Nephron progenitor cell (in vitro differentiated cells): ENCODE measurements around the gene TTLL11.
"Not testable (repeated sequence)": the region's sequence is repeated elsewhere in the genome, so short reads cannot be mapped to it uniquely, and the experiment has no call there.

Experiments
- DNase-seq: peaks from one replicate; pipeline ENCODE4 v3.0.0; 2021
- H3K27ac Mint-ChIP-seq: 2 replicates; pipeline ENCODE4 v1.8.0; 2021; ENCODE audit warnings: mild to moderate bottlenecking, moderate library complexity, mixed read lengths
- H3K27me3 Mint-ChIP-seq: 2 replicates; pipeline ENCODE4 v1.8.0; 2021; ENCODE audit warnings: mild to moderate bottlenecking, low read depth, mixed read lengths; ENCODE audit not compliant: poor library complexity
- H3K36me3 Mint-ChIP-seq: 2 replicates; pipeline ENCODE4 v1.8.0; 2021; ENCODE audit warnings: low read depth, mixed read lengths
- H3K4me1 Mint-ChIP-seq: 2 replicates; pipeline ENCODE4 v1.8.0; 2021; ENCODE audit warnings: mixed read lengths
- H3K4me3 Mint-ChIP-seq: 2 replicates; pipeline ENCODE4 v1.8.0; 2021; ENCODE audit warnings: mild to moderate bottlenecking, moderate library complexity, mixed read lengths
- H3K9me3 Mint-ChIP-seq: 2 replicates; pipeline ENCODE4 v1.8.0; 2021; ENCODE audit warnings: mild to moderate bottlenecking, moderate library complexity, mixed read lengths
- TF ChIP-seq, protein P1 (sequence below): fragments of 200-600 bp; sonication (generic); IDR thresholded peaks from 2 replicates; pipeline ENCODE4 v1.5.0; 2021; ENCODE audit warnings: antibody characterized with exemption

Gene TTLL11

GRCh38 chr9:122119721-122120120 is 26.6 kb upstream of the TTLL11 start:
- H3K4me1 Mint-ChIP-seq, result no peaks in the 10 kb centered on the region
- H3K27me3 Mint-ChIP-seq, result peaks cover 38% of the 10 kb centered on the region
- no peak overlapping the region for H3K27ac Mint-ChIP-seq
- no peaks in the 10 kb centered on the region for H3K9me3 Mint-ChIP-seq
- H3K36me3 Mint-ChIP-seq, result no peaks in the 10 kb centered on the region
- TF ChIP-seq, protein P1, sequence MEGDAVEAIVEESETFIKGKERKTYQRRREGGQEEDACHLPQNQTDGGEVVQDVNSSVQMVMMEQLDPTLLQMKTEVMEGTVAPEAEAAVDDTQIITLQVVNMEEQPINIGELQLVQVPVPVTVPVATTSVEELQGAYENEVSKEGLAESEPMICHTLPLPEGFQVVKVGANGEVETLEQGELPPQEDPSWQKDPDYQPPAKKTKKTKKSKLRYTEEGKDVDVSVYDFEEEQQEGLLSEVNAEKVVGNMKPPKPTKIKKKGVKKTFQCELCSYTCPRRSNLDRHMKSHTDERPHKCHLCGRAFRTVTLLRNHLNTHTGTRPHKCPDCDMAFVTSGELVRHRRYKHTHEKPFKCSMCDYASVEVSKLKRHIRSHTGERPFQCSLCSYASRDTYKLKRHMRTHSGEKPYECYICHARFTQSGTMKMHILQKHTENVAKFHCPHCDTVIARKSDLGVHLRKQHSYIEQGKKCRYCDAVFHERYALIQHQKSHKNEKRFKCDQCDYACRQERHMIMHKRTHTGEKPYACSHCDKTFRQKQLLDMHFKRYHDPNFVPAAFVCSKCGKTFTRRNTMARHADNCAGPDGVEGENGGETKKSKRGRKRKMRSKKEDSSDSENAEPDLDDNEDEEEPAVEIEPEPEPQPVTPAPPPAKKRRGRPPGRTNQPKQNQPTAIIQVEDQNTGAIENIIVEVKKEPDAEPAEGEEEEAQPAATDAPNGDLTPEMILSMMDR, result no peak
- no peak for DNase-seq
- H3K4me3 Mint-ChIP-seq, result no peak overlapping the region

DNA sequence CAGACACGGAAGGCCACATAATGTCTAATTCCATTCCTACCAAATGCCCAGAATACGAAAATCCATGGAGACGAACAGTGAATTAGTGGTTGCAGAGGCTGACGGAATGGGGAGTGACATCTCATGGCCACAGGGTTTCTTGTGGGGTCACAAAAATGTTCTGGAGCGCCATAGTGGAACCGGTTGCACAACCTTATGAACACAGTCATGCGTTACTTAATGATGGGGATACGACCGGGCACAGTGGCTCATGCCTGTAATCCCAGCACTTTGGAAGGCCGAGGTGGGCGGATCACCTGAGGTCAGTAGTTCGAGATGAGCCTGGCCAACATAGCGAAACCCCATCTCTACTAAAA is 26.0 kb upstream of the TTLL11 start:
- no peak overlapping the region for H3K4me3 Mint-ChIP-seq
- no peak overlapping the region for H3K27ac Mint-ChIP-seq
- TF ChIP-seq, protein P1, result no peak
- peaks cover 36% of the 10 kb centered on the region for H3K27me3 Mint-ChIP-seq
- H3K4me1 Mint-ChIP-seq, result no peaks in the 10 kb centered on the region
- no peaks in the 10 kb centered on the region for H3K36me3 Mint-ChIP-seq
- DNase-seq, result no peak
- H3K9me3 Mint-ChIP-seq, result no peaks in the 10 kb centered on the region

DNA sequence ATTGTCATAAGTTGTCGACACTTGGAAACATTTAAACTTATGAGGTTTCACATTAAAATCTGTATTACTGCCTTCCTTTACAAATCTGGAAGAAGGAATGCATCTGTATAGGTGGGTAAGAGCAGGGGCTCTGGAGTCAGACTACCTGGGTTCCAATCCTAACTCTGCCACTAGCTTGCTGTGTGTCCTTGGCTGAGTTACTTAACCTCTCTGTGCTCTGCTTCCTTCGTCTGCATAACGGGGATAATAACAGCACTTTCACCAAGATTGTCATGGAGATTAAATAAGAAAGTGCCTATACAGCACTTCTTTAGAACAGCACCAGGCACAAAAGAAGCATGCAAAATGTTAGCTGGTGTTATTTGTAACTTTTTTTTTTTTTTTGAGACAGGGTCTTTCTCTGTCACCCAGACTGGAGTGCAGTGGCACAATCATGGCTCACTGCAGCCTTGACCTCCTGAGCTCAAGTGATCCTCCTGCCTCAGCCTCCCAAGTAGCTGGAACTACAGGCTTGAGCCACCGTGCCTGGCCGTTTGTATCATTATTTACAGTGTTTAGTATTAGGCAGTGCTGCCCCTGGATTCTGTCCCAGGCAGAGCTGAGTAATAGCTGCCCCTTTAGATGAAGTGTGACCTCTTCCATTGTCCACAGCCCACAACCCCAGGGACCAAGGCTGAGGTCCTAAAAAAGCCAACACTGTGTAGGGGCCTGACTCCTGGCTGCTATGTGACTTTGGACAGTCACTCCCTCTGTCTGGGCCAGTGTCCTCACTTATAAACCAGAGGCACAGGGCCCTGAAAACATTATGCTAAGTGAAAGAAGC is 25.4 kb upstream of the TTLL11 start:
- H3K4me1 Mint-ChIP-seq, result no peaks in the 10 kb centered on the region
- no peak for DNase-seq
- no peak overlapping the region for H3K4me3 Mint-ChIP-seq
- no peaks in the 10 kb centered on the region for H3K9me3 Mint-ChIP-seq
- H3K36me3 Mint-ChIP-seq, result no peaks in the 10 kb centered on the region
- H3K27ac Mint-ChIP-seq, result no peak overlapping the region
- TF ChIP-seq, protein P1, result no peak
- H3K27me3 Mint-ChIP-seq, result peaks cover 35% of the 10 kb centered on the region

DNA sequence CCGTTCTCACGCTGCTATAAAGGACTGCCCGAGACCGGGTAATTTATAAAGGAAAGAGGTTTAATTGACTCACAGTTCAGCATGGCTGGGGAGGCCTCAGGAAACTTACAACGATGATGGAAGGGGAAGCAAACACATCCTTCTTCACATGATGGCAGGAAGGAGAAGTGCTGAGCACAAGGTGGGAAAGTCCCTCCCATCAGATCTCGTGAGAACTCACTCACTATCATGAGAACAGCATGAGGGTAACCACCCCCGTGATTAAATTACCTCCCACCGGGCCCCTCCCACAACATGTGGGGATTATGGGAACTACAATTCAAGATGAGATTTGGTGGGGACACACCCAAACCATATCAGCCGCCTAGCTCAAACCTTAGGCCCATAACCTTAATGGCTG is 24.1 kb upstream of the TTLL11 start:
- H3K4me1 Mint-ChIP-seq, H3K27ac Mint-ChIP-seq, H3K36me3 Mint-ChIP-seq, H3K9me3 Mint-ChIP-seq, DNase-seq, H3K4me3 Mint-ChIP-seq: not testable (repeated sequence)
- H3K27me3 Mint-ChIP-seq, result peaks cover 32% of the 10 kb centered on the region

GRCh38 chr9:122116448-122117173 is 23.5 kb upstream of the TTLL11 start:
- Mint-ChIP-seq H3K27me3 (peaks cover 30% of the 10 kb centered on the region), H3K4me3 (no peak overlapping the region), H3K9me3 (no peaks in the 10 kb centered on the region), H3K36me3 (no peaks in the 10 kb centered on the region), H3K4me1 (no peaks in the 10 kb centered on the region), H3K27ac (no peak overlapping the region)
- no peak for DNase-seq
- TF ChIP-seq, protein P1, result no peak

- DNase-seq, result no peak
- H3K4me1 Mint-ChIP-seq, result no peaks in the 10 kb centered on the region
- TF ChIP-seq, protein P1, result no peak
- H3K36me3 Mint-ChIP-seq, result no peaks in the 10 kb centered on the region
- H3K27ac Mint-ChIP-seq, result no peak overlapping the region
- no peaks in the 10 kb centered on the region for H3K9me3 Mint-ChIP-seq
- H3K27me3 Mint-ChIP-seq, result peaks cover 30% of the 10 kb centered on the region
- H3K4me3 Mint-ChIP-seq, result no peak overlapping the region
Observed at GRCh38 chr9:122116040-122116439, 22.9 kb upstream of the TTLL11 start.
